GM12864 (cell line): ENCODE measurements around the gene PI4KA.
"Not testable (repeated sequence)": the region's sequence is repeated elsewhere in the genome, so short reads cannot be mapped to it uniquely, and the experiment has no call there.

Experiments used
- DNase-seq: peaks from one replicate; pipeline ENCODE4 v3.0.0-alpha.2; 2011; ENCODE audit warnings: low read depth
- H3K4me3 ChIP-seq: 2 replicates; pipeline ENCODE4 v1.5.1; 2011; ENCODE audit warnings: mild to moderate bottlenecking, low read depth, low read length, control low read depth
- CTCF ChIP-seq: IDR thresholded peaks from 2 replicates; pipeline ENCODE4 v1.5.1; 2011; ENCODE audit warnings: low read depth, mild to moderate bottlenecking, moderate library complexity, low read length, control low read depth, inconsistent platforms; ENCODE audit errors: missing control alignments

Gene PI4KA

GRCh38 chr22:20725987-20726558 lies 132.5 kb downstream of the PI4KA start:
- no peak overlapping the region for H3K4me3 ChIP-seq
- no peak for DNase-seq
- no peak for TF ChIP-seq CTCF

- DNase-seq = no peak
- no peak for TF ChIP-seq CTCF
- no peak overlapping the region for H3K4me3 ChIP-seq
Observed at GRCh38 chr22:20724676-20725454, 133.7 kb downstream of the PI4KA start.

DNA sequence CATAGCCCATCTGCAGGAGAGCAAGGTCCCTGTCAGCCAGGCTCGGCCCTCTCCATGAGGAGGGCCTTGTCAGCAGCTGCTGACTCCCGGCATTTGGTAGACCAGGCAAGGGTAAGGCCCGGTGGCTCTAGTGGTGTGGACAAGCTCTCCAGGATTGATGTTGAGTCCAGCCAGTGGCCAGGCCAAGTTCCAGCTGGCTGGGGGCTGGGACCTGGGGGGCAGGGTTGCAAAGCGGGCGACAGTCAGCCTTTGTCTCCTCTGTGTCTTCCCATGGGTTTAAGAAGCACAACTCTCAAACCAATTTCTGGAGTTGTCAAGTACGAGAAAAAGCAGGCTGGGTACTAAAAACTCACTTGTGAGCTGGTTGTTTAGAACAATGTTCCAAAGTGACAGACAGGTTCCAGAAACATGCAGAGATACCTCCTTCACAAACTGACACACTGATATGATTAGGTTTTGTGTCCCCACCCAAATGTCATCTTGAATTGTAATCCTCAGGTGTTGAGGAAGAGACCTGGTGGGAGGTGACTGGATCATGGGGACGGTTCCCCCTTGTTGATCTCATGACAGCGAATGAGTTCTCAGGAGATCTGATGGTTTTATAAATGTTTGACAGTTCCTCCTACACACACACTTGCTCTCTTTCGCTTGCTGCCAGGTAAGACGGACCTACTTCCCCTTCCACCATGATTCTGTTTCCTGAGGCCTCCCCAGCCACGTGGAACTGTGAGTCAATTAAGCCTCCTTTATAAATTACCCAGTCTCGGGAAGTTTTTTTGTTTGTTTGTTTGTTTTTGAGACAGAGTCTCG lies 137.0 kb downstream of the PI4KA start:
- H3K4me3 ChIP-seq = no peak overlapping the region
- DNase-seq = no peak
- TF ChIP-seq CTCF = no peak

DNA sequence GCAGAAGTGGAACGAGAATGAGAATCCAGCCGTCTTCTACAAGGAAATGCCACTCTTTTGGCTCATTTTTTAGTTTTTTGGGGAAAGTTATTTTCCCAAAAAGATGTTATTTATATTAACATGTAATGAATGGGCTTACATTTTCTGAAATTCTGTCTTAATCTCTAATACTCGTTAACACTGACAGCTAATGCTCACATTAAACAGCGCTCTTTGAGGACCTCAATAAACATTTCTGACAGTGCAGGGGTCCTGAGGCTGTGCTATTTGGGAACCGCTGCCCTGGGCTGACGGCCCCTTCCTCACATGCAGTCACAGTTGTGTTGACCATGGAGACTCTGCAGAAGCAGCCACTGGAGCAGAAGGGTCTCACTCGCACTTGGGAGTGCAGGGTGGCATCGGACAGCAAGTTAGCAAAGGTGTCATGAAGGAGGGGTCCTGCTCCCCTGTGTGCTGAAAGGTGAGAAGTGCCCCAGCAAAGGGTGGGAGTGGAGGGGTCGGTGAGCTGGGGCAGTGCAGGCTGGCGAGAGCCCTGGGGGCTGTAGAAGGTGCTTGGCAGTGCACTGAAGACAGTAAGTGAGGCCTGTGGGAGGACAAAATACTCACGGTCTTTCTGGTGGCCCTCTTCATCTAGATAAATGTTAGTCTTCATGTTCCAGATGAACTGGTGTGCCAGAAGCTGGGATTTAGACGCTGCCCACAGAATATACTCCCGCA lies 137.8 kb downstream of the PI4KA start:
- no peak overlapping the region for H3K4me3 ChIP-seq
- DNase-seq = no peak
- TF ChIP-seq CTCF = no peak

- H3K4me3 ChIP-seq, DNase-seq: not testable (repeated sequence)
Observed at GRCh38 chr22:20718727-20719126, 139.9 kb downstream of the PI4KA start.

- not testable (repeated sequence) for H3K4me3 ChIP-seq, DNase-seq
Observed at GRCh38 chr22:20717981-20718380, 140.6 kb downstream of the PI4KA start.

GRCh38 chr22:20717213-20717866 lies 141.3 kb downstream of the PI4KA start:
- DNase-seq = not testable (repeated sequence)

DNA sequence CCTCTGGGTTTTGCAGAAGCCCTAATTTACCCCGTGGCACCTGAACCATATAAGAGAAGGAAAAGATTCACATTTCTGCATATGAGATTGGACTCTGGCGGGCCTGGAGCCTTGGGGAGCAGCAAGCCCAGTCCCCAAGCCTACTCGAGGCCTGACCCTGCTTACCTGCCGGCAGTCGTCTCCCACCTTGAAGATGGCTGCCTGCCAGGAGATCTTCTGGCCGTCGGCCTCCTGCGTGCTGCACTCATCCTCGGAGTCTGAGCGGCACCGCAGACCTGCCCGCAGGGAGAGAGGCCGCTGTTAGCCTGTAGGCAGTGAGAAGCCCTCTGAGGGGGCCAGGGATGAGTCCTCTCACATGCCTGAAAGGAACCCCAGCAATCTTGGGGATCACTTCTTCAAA lies 145.5 kb downstream of the PI4KA start:
- DNase-seq, H3K4me3 ChIP-seq: not testable (repeated sequence)

More at GRCh38 chr22:20717213-20717866, 141.3 kb downstream of the PI4KA start:
- not testable (repeated sequence) for H3K4me3 ChIP-seq

- not testable (repeated sequence) for DNase-seq, H3K4me3 ChIP-seq
Observed at GRCh38 chr22:20709966-20710365, 148.6 kb downstream of the PI4KA start.

DNA sequence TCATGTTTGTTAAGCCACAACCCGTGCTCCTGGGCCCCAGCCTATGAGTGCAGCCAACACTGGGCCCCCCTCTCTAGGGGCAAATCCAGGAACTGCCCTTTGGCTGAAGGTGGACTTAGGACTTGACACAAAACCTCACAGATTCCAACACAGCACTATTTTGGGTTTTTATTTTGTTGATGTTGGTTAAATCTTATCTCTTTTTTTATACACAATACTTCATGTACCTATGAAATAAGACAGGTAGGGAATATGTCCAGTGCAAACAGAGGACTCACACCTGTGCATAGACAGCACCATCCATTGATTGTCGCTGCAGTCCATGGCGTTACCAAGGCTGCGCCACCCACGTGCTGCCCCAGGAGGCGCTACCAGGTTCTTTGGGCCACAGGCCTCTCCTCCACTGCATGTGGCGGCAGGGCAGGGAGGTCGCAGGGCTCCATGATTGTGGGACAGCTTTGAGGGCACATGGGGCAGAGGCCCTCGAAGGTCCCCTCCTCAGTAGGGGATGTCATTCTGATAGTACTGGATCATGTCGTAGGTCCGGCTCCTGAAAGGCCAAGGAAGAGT lies 151.0 kb downstream of the PI4KA start:
- H3K4me3 ChIP-seq, DNase-seq: not testable (repeated sequence)
